Fibroblast of skin of left biceps (primary cell): ENCODE data around the gene IQSEC2.

Source experiments
- DNase-seq, 2 experiments: peaks; one replicate each; pipeline ENCODE4 v3.0.0-alpha.2; 2013; ENCODE audit warnings: low read depth in 2 of 2

IQSEC2 gene

DNA sequence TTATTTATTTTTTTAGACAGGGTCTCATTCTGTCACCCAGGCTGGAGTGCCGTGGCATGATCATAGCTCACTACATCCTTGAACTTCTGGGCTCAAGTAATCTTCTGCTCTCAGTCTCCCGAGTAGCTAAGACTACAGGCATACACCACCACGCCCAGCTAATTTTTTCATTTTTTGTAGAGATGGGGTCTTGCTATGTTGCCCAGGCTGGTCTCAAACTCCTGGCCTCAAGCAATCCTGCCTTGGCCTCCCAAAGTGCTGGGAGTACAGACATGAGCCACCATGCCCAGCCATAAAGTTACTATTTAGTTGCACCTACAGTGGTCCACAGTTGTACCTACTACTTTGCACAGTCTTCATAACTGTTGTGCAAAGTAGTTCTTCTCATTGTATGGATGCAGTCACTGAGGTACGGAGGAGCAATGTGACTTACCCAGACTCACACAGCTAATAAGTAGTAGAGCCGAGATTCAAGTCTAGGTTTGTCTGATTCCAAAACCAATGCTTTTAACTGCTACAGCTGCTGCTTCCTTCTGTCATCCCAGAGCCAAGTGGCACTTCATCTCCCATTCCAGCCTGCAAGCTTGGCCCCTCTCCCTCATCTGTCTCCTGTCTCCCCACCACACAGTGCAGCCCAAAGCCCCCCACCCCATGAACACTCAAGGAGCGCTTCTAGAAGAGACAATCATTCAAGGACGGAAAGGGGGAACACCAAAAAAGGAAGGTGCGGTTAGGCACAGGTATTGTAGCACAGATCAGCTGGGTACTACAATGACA, 24.0 kb upstream of the IQSEC2 start:
- no peak for DNase-seq

DNA sequence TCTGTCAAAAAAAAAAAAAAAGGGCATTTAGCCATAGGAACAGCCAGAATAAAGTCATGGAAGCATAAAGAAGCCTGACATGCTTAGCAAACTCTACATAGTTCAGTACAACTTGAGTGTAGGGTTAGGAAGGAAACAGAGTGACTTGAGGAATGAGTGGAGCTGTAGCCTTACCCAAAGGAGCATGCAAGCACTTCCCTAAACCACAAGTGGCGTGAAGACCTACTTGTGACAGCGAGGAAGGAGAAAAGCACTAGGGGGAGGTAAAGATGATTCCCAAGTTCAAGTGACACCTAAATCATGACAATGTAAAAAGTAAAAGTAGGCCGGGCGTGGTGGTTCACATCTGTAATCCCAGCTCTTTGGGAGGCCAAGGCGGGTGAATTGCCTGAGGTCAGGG, 21.8 kb upstream of the IQSEC2 start:
- no peak for DNase-seq

DNA sequence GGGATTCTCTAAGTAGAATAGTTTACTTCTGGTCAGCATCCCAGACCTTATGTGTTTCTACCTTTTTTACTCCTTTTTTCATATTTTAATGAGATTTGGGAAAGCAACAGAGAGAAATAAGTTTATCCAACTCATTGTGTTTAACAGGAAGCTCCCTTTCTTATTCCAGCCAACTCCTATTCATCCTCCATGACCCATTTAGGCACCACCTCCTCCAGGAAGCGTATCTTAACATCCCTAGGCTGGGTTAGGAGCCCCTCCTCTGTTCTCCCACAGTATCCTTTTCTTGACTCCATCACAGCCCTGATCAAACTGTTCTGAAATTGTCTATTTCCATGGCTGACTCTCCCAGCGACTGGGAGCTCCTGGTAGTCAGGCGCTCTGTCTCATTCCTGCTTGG, 18.8 kb upstream of the IQSEC2 start:
- DNase-seq, result no peak

DNA sequence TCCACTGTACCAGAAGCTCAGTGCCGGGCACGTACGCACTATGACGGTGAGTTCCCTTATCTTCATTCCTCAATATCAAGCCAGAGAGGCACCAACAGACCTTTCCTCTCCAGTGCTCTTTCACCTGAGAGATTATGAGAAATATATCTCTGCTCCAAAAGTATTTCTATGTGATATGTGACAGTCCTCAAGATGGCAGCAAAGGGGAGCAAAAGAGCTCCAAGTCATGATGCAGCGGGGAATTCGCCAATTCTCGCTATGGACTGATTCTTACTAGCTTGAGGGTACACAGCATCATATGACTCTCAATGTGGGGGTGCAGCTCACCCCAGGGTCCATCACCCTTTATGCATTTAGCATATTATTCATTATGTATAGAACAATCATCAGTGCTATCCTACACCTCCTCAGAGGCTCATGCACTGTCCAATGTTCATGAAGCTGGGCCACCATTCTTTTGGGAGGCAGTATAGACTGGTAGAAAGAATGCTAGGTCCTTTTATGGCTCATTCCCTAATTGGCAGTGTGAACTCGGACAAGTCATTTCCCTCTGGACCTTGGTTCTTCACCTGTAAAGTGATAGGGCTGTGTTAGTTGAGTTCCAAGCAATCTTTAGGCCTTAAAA, 12.8 kb upstream of the IQSEC2 start:
- no peak for DNase-seq

DNA sequence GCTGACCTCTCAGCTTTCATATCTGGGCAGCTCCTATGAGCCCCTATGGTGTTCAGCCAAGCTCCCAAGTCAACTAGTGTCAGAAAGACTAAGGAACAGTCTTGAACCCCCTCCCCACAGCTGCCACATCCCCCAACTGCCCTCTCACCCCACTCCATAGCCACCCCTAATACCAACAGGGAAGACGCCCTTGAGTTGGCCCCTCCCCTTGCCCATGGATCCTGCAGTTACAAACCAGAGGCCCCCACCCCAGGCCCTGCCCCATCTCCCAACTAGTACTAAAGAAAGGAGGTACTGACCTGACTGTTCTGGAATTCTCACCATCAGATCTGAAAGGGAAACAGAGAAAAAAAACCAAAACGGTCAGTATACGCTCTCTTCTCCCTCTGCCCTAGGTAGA, 10.2 kb upstream of the IQSEC2 start:
- DNase-seq, result no peak

DNA sequence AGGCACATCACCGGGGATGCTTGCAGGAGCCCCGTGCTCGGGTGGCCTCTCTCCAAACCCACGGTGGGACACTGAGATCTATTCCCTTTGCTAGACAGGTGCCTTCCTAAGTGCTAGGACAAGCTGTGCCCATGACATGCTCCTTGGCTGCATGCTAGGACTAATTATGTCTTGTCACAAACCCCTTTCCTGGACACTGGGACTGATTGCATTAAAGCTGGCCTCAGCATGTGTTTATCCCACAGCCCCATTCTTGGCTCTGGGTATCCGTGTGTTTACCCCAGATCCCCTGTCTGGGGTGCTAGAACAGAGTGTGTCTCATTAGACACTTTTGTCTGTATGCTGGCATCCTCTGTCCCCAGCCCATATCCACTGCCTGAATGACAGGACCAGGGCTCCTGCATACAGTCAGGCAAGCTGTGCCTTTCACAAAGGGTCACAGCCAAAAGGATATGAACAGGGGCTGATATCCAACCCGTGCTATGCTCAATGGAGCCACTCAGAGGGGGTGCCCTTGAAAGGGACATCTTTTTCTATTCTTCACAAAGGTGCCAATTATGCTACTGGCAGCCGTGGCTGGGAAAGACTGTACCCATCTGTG, 9.2 kb upstream of the IQSEC2 start:
- DNase-seq, result no peak

DNA sequence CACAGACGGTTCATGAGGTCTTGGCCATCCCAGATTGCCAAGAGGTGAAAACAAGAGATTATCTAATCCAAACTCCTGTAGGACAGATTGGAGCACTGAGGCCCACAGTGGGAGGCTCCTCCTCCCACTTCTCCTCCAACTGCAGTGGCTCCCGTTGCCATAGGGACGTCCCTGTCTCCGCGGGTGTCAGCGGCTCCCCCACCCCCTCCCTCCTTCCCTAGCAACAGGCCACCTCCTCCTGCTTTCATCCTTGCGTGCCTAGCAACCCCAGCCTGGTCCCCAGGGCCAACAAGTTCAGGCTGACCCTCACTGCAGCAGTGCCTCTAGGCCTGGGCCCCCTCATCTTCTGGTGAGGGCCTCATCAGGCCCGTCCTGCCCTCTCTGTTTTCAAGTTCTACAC, 6.8 kb upstream of the IQSEC2 start:
- DNase-seq, result no peak

DNA sequence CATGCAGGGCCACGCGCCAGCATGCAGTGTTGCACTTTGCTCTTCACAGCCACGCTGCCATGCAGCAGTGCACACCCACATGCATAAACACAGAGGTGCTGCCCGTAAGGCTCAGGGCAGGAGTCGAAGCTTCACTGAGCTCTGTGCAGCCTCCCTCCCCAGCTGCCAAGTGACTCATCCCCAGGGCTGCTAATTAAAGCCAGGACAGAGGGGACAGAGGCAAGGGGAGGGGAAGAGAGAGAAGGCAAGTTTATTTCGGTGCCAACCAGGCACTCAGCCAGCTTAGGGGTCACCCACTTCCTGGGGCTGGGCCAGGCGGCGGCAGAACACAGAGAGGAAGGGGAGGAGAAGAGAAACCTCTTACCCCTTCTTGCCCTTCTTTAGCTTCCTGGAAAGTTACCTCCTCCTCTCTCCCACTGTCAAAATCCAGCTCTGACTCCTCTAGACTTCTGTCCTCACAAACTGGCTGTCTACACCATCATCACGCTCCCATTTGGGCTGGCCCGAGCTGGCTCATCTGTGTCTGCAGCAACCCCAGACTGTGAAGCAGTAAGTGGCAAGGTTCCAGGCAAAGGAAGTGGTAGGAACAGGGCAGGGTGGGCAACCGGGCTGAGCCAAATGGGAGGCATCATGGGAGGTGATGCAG, 6.2 kb upstream of the IQSEC2 start:
- DNase-seq, result no peak

DNA sequence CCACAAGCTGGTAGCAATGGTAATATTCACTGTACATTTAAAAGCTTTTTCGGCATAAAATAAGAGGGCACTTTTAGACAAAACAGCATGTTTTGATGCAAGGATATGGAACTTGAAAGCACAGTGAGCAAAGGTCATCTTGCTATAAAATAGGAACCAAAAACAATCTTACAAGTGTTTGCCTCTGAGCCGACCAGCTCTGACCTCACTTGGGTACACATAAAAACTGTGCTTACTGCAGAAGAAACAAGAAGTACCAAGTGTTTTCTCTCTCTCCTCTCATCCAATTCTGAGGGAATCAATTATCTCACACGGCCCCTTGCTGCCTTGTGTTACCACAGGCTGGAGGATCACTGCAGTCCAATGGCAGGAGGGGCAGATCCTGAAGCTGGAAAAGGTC, 4.8 kb upstream of the IQSEC2 start:
- DNase-seq, result no peak

DNA sequence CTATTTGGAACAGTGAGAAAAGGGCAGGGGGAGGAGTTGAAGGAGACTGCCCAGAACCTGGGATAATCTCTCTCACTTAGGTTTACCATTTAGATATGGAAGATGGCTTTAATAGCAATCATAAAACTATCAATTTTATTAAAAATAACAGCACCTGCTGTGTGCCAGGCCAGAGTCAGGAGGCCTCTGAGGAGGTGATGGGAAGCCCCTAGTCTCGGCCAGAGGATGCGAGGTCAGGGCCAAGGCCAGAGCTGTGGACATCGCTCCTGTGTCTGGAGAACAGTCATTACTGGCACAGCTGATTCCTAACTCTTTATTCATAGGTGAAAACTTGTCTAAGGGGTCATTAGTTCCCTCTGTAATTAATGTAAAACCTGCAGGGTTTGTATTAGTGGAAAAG, 4.2 kb upstream of the IQSEC2 start:
- DNase-seq, result no peak

DNA sequence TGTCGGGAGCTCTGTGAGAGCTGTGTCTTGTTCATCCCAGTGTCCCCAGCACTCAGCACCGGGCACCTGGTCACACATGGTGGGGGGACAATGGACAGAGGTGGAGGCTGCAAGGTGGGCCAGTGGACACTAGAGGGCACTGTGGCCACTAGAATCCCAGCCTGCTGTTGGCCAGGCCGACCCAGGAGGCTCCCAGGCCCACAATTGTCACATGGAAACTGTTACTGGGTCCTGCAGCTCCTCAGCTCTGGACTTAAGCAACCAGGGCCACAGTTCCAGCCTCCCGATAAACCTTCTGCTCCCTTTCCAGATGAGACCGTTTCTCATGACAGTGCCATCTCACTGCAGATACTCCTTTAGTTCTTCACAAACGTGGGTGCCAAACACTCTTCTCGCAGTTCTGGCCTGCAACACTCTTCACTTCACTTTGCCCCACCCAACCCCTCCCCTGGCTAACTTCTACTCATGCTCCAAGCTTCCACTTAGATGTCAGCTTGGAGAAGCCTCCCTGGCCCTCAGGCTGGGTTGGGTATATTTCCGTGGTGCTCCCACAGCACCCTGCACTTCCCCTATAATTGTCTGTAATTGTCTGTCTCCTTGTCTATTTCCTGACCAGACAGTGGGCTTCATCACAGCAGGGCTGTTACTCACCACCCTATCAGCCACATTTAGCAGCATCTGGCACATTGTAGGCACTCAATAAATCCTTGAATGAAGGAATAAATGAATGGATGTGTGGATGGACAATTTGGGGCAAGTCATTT, 3.5 kb upstream of the IQSEC2 start:
- DNase-seq, result no peak

DNA sequence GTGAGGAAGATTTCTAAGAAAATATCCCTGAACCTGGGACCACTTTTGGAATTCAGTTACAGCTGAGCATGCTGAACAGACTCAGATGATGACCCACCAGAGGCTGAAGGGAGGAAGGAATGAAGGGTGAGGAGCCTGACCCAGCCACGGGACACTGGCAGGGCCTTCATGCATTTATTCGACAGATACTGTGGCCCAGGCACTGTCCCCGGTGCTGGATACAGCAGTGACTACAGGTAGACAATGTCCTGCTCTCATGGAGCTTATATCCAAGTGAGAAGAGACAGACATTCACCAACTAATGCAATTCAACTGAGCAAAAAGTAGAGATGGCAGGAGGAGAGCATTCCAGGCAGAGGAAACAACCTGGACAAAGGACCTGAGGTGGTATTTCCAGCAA, 2.2 kb upstream of the IQSEC2 start:
- no peak for DNase-seq

DNA sequence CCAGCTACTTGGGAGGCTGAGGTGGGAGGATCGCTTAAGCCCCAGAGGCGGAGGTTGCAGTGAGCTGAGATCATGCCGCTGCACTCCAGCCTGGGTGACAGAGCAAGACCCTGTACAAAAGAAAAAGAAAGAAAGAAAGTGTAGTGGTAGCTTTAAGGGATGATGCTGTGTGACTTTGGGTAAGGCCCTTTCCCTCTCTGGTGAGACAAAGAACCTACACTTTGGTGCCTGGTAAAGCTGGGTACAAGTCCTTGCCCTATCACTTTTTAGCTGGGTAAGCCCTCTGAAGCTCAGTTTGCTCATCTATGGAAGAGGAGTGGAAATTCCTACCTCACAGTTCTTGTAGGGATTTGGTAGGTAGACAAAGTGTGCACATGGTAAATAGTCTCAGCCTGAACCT, 1.7 kb upstream of the IQSEC2 start:
- DNase-seq, result no peak

DNA sequence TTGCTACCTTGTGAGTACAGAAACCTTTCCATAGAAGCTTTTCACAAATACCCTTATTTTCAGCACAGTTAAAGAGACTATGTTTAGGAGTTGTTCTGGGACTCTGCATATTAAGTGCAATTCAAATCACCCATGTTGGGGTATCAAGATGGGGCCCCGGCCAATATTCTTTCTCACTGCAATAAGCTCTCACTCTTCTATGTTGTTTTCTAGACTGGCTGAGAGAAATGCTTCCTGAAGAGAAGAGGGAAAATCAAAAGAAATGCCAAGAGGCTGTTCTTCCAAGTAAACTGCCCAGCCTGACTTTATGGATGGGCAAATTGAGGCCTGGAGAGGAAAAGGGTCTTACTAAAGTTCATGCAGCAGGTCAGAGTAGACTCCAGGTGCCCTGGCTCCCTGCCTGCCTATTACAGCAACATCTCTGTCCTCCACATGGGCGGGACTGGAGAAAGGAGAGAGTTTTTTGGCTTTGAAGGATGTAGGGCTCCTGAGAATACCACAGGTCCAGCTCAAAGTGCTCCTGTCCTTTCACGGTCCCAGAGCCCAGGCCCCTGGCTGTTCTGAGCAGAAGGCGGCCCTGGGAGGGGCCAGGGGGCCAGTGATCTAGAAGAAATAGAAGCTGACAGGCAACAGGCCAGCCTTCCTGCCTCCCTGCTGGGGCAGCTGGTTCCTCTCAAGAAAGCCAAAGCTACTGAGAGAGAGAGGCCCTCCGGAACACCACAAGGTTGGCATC, 745 bp upstream of the IQSEC2 start:
- DNase-seq, result no peak

DNA sequence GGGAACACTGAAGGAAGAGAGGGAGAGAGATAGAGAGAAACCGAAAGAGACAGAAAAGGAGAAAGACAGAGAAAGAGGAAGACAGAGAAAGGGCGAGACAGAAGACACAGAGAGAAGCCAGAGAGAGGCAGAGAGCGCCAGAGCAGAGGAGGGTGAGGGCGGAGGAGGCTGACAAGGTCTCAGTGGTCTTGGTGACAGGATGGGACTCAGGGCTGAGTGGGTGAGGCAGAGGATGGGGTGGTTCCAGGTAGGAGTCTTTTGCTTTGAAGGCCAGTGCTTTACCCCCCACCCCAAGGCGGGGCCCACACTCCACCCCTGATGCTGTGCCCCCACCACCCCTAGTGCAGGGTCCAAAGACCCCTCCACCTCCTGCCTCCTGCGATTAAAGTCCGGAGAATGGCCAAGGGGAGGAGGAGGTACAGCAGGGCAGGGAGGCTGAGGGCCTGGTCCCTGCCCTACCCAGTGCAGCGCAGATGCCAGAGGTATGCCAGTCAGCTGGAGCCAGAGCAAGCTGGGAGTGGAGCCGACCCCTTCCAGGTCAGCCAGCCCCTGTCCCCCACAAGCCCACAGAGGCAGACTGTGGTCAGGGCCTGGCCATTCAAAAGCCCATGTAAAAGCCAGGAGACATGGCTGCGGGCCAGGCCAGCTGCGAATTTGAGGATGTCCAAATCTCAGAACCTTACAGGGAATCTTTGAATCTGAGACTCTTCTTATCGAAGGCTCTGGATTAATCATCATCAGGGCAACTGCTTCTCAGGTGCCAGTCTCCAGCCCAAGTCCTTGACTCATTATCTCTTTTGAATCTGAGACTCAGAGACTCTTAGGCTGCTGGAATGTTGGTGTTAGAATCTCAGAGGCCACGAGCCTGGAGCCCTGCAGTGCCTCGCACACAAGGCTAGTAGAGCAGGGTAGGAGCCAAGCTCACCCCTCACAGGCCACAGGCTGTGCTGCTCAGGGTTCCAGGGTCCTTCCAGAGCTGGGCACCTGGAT, 758 bp downstream of the IQSEC2 start:
- DNase-seq, result no peak

DNA sequence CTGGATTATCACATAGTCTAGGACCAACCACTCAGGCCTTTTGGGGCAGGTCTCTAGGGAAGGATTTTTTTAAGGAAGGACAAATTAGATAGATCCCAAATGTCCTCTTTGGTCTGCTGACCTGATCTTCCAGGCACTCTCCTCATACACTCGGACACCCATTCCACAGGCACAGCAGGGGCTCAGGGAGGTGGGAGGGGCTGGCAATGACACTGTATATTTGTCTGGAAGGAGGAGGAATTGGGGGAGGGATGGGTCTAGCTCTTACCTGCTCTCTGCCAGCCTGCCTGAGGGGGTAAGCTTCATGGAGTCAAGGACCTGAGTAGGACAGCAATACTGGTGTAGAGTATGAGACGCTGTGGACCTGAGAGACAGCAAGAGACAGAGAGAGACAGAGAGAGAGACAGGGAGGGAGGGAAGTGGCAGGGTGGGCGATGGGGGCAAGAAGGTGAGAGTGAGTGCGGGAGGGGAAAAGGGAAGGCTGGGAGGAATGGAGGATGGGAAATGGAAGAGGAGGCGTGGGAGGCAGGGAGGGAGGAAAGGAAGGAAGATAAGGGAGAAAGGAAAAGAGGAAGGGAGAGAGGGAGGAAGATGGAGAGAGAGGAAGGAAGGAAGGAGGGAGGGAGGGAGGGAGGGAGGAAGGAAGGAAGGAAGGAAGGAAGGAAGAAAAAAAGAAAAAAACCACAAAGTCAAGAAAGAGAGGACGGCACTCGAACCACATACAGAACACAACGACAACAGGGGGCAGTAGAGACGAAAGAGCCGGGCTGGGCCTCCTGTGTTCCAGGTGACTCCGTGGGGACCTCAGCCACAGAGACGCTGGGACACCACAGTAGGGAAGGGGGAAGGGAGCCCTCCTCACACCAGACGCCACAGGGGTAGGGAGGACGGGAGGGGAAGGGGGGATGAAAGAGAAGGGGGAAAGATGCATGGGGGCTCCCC, 1.8 kb downstream of the IQSEC2 start:
- no peak for DNase-seq

DNA sequence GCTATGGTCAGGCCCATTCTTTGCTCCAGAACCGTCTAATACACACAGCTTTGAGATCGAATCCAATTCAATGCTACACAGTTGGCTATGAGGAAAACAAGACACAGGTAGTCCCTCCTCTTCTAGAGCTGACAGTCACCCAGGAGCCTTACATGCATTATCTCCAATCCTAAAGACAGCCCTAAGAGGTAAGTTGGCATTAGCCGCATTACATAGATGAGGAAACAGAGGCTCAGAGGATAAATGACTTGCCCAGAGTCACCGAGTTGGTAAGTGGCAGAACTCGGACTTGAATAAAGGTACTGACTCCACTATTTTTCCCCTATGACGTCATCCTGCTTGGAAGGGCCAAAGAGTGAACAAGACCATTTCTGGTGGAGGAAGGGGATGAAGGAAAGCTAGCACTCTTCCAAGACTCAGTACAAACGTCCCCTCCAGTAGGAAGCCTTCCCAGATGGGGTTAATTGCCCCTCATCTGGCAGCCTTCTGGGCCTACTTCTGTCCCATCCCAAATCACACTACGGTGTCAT, 8.5 kb downstream of the IQSEC2 start:
- DNase-seq, result no peak

DNA sequence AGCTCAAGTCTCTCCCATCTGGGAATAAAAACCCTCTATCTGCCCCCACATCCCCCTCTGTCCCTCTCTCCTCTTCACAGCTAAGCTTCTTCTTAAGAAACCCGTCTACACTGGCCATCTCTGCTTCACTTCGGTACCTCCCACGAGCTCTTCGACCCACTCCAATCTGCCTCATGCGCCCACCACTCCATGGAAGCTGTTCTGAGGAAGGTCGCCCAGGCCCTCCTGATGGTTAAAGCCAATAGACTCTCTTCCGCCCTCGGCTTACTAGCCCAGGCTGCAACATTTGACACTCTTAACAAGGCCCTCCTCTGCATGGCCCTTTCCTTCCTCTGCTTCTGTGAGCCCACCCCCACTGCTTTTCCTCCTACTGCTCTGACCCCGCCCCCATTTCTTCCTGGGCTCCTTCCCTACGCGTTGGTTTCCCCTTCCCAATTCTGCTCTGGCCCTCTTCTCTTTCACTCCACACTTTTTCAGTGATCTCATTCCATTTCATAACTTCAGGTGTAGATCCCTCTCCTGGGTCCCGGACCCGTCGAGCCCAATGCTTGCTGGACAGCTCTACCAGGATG, 11.8 kb downstream of the IQSEC2 start:
- DNase-seq, result no peak
